ENCODE data around the gene FCHSD2. TPM values are rescaled to one million over a fixed set of nuclear protein-coding genes. Genes with fewer than 3 reads are reported as not detected.
A peak's percentile ranks its signal among the peaks of the same experiment; 100 is the strongest.
"Not testable (repeated sequence)": the region's sequence is repeated elsewhere in the genome, so short reads cannot be mapped to it uniquely, and the experiment has no call there.

The FCHSD2 gene
- total and polyA plus RNA-seq, 2 donors from 2014 or later, result 8.0 to 58.7 TPM

DNA sequence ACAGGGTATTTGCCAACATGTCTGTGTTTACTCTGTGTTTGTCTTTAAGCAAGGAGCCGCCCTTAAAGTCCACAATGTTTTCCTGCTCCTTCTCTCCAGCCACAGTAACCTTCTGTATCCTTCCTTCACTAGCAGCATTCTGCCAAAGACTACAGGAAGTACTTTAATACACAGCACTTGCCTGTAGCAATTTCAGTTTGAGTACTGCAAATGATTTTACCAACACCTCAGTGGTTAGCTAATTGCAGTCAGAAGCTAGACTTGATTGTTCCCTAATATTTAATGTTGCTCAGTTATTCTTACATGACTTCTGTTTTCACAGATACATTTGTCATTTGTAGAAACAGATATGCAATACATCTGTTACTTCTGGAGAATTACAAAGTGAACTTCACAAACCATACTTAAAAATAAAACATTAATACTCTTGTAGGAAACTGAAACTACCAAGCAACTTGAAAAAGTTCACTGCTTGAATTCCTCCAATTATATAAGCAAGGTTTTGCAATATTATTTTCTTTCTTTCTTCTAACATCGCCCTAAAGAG, 69.1 kb downstream of the FCHSD2 start:
- Histone ChIP-seq H3K36me3 (ENCODE audit: control insufficient read depth in 2 of 3, insufficient read depth in 3 of 3, low read length in 3 of 3) (no peaks in the 10 kb centered on the region), H3K27ac (ENCODE audit: low read depth in 2 of 2, low read length in 2 of 2) (no peak overlapping the region), H3K4me1 (ENCODE audit: control insufficient read depth in 2 of 3, insufficient read depth in 2 of 3, low read depth in 1 of 3, low read length in 3 of 3) (no peaks in the 10 kb centered on the region), H3K27me3 (ENCODE audit: control insufficient read depth, insufficient read depth, low read length) (no peaks in the 10 kb centered on the region), H3K4me3 (ENCODE audit: low read length in 3 of 3) (peak overlapping the region in 2 of 3 donors; percentile 13 to 23), H3K9me3 (ENCODE audit: control insufficient read depth in 2 of 3, insufficient read depth in 1 of 3, low read length in 3 of 3) (peaks cover 0 to 6% (median 0%) of the 10 kb centered on the region in 3 donors), H3K9ac (ENCODE audit: low read length in 3 of 3) (peak overlapping the region in 1 of 3 donors; percentile 14)
- FAIRE-seq (no peak), DNase-seq (peak in 1 of 5 donors; percentile 43)
- intact Hi-C loops (cut with DNase I), result no loop called here
- TF ChIP-seq, protein P1, sequence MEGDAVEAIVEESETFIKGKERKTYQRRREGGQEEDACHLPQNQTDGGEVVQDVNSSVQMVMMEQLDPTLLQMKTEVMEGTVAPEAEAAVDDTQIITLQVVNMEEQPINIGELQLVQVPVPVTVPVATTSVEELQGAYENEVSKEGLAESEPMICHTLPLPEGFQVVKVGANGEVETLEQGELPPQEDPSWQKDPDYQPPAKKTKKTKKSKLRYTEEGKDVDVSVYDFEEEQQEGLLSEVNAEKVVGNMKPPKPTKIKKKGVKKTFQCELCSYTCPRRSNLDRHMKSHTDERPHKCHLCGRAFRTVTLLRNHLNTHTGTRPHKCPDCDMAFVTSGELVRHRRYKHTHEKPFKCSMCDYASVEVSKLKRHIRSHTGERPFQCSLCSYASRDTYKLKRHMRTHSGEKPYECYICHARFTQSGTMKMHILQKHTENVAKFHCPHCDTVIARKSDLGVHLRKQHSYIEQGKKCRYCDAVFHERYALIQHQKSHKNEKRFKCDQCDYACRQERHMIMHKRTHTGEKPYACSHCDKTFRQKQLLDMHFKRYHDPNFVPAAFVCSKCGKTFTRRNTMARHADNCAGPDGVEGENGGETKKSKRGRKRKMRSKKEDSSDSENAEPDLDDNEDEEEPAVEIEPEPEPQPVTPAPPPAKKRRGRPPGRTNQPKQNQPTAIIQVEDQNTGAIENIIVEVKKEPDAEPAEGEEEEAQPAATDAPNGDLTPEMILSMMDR (IDR thresholded peaks at IDR 0.05; ENCODE audit: borderline replicate concordance, extremely low read depth, insufficient read depth), result no peak

- H3K9me3 ChIP-seq (ENCODE audit: control insufficient read depth in 2 of 3, insufficient read depth in 1 of 3, low read length in 3 of 3), result no peaks in the 10 kb centered on the region
- FAIRE-seq (no peak), DNase-seq (no peak)
- TF ChIP-seq, protein P1 (IDR thresholded peaks at IDR 0.05; ENCODE audit: borderline replicate concordance, extremely low read depth, insufficient read depth), result no peak
- intact Hi-C loops (cut with DNase I), result no loop called here
- no peaks in the 10 kb centered on the region for H3K27me3 ChIP-seq (ENCODE audit: control insufficient read depth, insufficient read depth, low read length)
- H3K4me3 ChIP-seq (ENCODE audit: low read length in 3 of 3), result no peak overlapping the region
- H3K36me3 ChIP-seq (ENCODE audit: control insufficient read depth in 2 of 3, insufficient read depth in 3 of 3, low read length in 3 of 3), result no peaks in the 10 kb centered on the region
- H3K9ac ChIP-seq (ENCODE audit: low read length in 3 of 3), result no peak overlapping the region
- no peaks in the 10 kb centered on the region for H3K4me1 ChIP-seq (ENCODE audit: control insufficient read depth in 2 of 3, insufficient read depth in 2 of 3, low read depth in 1 of 3, low read length in 3 of 3)
- H3K27ac ChIP-seq (ENCODE audit: low read depth in 2 of 2, low read length in 2 of 2), result no peak overlapping the region
Measured at GRCh38 chr11:73070653-73071052, 71.5 kb downstream of the FCHSD2 start.

- not testable (repeated sequence) for FAIRE-seq
Measured at GRCh38 chr11:73061857-73062424, 80.2 kb downstream of the FCHSD2 start.

DNA sequence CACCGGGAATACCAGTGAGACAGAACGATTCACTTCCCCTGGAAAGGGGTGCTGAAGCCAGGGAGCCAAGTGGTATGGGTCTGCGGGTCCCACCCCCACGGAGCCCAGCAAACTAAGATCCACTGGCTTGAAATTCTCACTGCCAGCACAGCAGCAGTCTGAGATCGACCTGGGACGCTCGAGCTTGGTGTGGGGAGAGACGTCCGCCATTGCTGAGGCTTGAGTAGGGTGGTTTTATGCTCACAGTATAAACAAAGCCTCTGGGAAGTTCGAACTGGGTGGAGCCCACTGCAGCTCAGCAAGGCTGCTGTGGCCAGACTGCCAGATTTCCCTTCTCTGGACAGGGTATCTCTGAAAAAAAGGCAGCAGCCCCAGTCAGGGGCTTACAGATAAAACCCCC, 80.7 kb downstream of the FCHSD2 start:
- H3K9me3 ChIP-seq (ENCODE audit: control insufficient read depth in 2 of 3, insufficient read depth in 1 of 3, low read length in 3 of 3); intact Hi-C loops (cut with DNase I); DNase-seq; H3K9ac ChIP-seq (ENCODE audit: low read length in 3 of 3); H3K4me1 ChIP-seq (ENCODE audit: control insufficient read depth in 2 of 3, insufficient read depth in 2 of 3, low read depth in 1 of 3, low read length in 3 of 3); H3K36me3 ChIP-seq (ENCODE audit: control insufficient read depth in 2 of 3, insufficient read depth in 3 of 3, low read length in 3 of 3); H3K27me3 ChIP-seq (ENCODE audit: control insufficient read depth, insufficient read depth, low read length); FAIRE-seq; H3K27ac ChIP-seq (ENCODE audit: low read depth in 2 of 2, low read length in 2 of 2); H3K4me3 ChIP-seq (ENCODE audit: low read length in 3 of 3): not testable (repeated sequence)

More at GRCh38 chr11:73061857-73062424, 80.2 kb downstream of the FCHSD2 start:
- H3K36me3 ChIP-seq (ENCODE audit: control insufficient read depth in 2 of 3, insufficient read depth in 3 of 3, low read length in 3 of 3); H3K27ac ChIP-seq (ENCODE audit: low read depth in 2 of 2, low read length in 2 of 2); H3K4me3 ChIP-seq (ENCODE audit: low read length in 3 of 3); intact Hi-C loops (cut with DNase I); H3K9me3 ChIP-seq (ENCODE audit: control insufficient read depth in 2 of 3, insufficient read depth in 1 of 3, low read length in 3 of 3); H3K9ac ChIP-seq (ENCODE audit: low read length in 3 of 3); H3K27me3 ChIP-seq (ENCODE audit: control insufficient read depth, insufficient read depth, low read length); DNase-seq; H3K4me1 ChIP-seq (ENCODE audit: control insufficient read depth in 2 of 3, insufficient read depth in 2 of 3, low read depth in 1 of 3, low read length in 3 of 3): not testable (repeated sequence)

Measured in kidney (tissue), 14 donors.